KOPT-K1 (cell line): ENCODE results near the gene JAKMIP1.
A peak's percentile ranks its signal among the peaks of the same experiment; 100 is the strongest.

ENCODE experiments used
- H3K27ac ChIP-seq: fragments of 200-600 bp; sonication (generic); 2 replicates; pipeline ENCODE4 v1.5.1; 2016; ENCODE audit warnings: antibody characterized with exemption, mild to moderate bottlenecking, low read depth, low read length; ENCODE audit not compliant: poor library complexity, severe bottlenecking
- H3K36me3 ChIP-seq: fragments of 200-600 bp; sonication (generic); 2 replicates; pipeline ENCODE4 v1.5.1; 2017; ENCODE audit warnings: antibody characterized with exemption, mild to moderate bottlenecking, low read length, moderate library complexity; ENCODE audit not compliant: insufficient read depth
- H3K9me3 ChIP-seq: fragments of 200-600 bp; sonication (generic); 2 replicates; pipeline ENCODE4 v1.5.1; 2017; ENCODE audit warnings: antibody characterized with exemption, low read length, mild to moderate bottlenecking; ENCODE audit not compliant: insufficient read depth, poor library complexity, severe bottlenecking

JAKMIP1 gene

DNA sequence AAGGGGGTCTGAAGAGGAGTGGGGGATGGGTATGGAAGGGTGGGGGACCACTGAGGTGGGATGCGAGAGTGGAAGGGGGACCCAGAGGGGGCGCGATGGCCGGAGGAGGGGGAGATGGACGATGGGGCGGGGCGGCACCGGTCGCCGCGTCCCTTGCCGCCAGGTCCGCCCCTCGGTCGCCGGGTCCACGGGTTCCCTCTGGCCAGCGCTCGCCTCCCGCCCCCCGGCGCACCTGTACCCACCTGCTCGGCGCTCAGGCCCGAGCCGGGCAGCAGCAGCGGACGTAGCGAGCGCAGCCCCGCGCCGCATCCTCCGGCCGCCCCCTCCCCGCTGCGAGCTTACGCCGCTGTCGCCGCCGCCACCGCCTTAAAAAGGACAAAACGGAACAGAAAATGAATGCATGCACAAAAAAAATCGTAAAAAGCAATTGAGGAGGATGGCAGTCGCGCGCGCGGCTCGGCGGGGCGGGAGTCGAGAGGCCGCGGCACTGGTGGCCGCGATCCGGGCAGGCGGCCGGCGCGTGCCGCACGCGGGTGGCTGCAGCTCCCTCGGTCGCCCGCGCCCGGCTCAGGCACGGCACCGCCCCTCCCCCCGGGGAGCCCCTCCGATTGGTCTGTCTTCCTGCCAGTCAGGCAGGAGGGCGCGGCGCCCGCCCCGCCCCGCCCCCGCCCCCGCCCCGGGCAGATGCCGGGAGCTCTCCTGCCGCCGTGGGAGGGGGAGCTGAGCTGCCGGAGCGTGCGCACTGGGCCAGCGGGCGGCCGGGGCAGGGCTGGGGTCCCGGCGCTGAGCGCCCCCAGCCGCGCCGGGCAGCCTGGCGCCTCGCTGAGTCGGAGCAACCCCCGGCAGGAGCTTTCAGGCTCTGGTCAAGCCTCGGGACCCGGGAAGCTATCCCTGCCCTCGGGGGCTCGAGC, at the start of gene JAKMIP1:
TSS of gene JAKMIP1 (minus strand) at position 539 of the 911 bp plus-strand sequence. CDS start 87,699 bp downstream, outside the sequence.
- Histone ChIP-seq H3K27ac (peak within 1 kb of the TSS; percentile 96), H3K9me3 (no peaks in the 10 kb centered on the region), H3K36me3 (peaks cover 19% of the 10 kb centered on the region)

DNA sequence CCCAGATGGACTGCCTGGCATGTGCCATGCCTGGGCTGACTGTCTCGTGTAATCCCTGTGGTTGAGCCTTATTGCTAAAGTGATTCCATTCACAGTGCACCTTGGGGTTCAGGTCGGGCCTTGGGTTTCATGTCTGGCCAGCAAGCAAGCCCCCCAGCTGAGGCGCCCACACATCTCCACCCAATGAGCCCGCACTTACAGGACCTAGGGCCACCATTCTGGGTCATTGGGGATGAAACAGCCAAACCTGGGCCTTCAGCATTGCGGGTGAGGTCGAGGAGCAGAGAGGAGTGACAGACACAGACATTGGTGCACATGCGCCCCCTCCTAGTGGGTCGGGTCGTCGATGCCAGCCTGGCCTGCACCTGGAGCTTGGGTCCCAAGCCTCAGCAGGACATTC, 48.0 kb upstream of the JAKMIP1 start:
- no peaks in the 10 kb centered on the region for H3K36me3 ChIP-seq
- peaks cover 20% of the 10 kb centered on the region for H3K9me3 ChIP-seq
- H3K27ac ChIP-seq, result no peak overlapping the region

DNA sequence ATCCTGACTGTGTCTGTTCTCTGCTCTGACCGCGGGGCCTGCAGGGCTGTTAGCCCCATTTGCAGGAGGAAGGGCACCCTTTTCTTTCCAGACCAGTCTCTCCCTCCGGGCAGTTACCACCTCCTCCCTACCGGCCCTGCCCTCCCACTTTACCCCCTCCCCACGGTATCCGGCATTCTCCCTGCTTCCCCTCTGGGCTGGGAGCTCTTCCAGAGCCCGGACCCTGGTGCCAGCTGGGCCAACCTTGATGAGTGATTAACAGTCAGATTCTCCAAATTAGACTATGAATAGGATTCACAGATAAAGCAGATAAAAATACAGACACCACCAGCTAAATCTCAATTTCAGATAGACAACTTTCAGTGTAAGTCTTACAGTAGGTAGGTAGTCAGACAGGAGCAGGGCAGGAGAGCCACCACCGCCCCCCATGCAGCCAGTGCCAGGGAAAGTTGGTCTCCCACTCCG, 45.9 kb upstream of the JAKMIP1 start:
- Histone ChIP-seq H3K27ac (no peak overlapping the region), H3K9me3 (peaks cover 20% of the 10 kb centered on the region), H3K36me3 (no peaks in the 10 kb centered on the region)

DNA sequence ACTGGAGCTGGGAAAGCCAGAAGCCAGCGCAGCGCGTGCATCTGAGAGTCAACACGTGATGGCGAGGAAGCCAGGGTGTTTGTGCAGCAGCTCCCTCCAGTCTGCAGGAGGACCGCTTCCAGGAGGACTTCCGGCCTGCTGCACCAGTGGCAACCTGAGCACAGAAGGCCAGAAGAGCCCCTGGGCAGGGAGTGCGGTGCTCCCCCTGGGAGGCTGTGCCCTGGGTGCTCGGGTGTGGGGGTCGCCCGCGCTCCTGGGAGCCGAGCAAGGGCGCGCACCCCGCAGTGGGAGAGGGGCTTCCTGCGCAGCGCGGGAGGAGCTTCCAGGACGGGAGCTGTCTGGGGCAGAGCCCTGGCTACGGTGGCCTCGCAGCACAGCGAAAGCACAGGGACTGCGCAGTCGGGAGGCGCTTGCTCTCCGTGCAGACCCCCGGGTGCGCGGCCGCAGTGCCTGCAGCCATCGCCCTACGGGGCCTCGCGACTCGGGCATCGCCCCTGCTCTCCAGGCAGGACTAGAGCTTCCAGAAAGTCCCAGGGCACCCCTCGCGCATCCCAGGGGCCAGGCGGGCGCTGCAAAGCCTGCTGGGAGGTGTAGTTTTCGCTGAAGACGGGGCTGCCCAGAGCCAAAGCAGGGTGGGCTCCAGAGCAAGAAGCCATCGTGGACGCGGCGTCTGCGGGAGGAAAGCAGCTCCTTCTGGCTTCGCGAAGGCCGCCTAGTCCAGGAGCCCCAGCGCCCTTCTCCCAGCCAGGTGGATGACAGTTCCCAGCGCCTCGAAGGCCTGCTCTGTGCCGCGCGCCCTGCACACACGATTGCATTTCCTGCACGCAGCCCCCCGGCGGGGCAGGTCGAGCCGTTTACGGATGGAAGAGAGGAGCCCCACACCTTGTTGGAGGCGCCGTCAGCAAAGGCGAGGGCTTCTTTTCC, 45.2 kb upstream of the JAKMIP1 start:
- peaks cover 20% of the 10 kb centered on the region for H3K9me3 ChIP-seq
- H3K36me3 ChIP-seq, result no peaks in the 10 kb centered on the region
- H3K27ac ChIP-seq, result no peak overlapping the region

DNA sequence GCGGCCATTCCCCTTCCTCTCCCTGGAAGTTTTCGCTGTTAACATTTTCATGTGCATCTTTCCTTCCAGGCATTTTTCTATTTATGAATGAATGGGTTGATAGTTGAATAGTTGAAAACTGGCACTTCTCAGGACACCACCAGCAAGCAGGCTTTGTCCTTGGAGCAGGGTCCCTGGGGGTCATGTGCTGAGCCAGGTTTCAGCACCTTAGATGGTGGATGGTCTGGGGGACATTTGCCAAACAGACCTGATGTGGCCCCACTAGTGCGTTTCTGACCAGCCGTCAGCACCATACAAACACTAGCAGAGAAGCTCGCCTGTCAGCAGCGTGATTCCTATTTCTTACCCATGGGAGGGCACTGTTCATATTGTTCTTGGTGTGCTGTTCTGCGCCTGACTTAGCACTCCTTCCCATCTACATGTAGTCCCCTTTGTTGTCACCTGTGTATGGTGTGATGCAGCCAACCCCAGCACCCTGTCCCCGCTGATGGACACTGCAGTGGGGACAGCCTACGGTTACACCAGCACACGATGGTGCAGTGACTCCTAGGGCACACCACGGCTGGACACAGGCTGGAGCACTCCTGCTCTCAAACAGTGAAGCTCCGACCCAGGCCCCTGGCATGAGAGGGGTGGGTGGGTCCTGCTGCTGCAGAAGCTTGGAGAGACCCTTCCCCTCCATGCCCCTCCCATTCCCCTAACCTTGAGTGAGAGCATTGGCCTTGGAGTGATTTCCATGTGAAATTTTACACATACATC, 42.1 kb upstream of the JAKMIP1 start:
- H3K9me3 ChIP-seq, result peaks cover 20% of the 10 kb centered on the region
- no peaks in the 10 kb centered on the region for H3K36me3 ChIP-seq

DNA sequence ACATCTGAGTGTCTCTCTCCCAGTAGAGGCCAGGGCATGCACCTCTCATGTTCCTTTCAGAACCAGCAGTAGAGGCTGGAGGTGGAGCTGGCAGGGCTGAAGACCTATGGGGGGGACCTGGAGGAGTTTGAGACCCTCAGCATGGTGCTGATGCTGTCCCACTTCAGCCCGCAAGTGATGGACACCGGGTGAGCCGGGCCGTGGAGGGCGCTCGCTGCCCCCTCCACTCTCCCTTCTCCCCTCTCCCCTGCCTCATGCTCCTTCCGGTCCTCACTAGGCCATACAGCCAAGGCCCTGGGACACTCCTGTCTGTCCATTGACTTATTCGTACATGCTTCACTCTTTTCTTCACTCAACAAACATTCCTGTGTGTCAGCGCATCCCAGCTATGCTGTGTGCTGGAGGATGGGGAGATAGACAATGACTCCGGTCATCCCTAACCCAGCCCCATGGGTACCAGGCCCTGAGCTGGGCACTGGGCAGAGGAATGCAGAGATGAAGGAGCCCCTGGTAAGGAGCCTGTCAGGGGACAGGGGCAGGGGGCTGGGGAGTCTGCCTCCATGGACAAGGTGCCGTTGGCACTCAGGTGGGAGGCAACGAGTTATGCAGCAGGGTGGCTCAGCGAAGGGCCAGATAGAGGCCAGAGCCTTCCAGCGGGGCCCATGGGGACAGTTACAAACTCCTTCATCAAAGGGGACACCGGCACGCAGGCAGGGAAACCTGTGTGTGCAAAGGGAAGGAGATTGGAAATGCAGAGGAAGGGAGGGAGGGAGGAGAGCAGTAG, 40.9 kb upstream of the JAKMIP1 start:
- Histone ChIP-seq H3K36me3 (no peaks in the 10 kb centered on the region), H3K9me3 (peaks cover 20% of the 10 kb centered on the region), H3K27ac (no peak overlapping the region)

More for the DNA sequence above, 42.1 kb upstream of the JAKMIP1 start:
- no peak overlapping the region for H3K27ac ChIP-seq

DNA sequence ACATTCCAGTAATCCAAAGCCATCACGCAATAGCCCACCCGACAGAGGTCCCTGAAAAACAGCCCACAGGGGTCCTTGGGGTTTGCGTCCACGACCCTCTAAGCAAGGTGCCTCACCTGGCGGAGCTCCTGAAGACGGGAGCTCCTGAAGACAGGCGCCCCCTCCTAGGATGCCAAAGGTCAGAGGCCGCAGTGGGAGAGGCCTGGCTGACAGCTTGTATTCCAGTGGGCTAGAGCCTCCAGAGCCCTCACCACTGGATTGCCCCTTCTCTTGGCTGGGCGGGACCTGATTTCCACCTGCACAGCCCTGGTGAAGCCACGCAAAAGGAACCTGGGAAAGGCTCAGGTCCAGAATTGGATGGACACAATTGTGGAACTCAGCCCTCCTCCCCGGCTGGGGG, 39.6 kb upstream of the JAKMIP1 start:
- Histone ChIP-seq H3K36me3 (no peaks in the 10 kb centered on the region), H3K9me3 (peaks cover 13% of the 10 kb centered on the region), H3K27ac (no peak overlapping the region)

DNA sequence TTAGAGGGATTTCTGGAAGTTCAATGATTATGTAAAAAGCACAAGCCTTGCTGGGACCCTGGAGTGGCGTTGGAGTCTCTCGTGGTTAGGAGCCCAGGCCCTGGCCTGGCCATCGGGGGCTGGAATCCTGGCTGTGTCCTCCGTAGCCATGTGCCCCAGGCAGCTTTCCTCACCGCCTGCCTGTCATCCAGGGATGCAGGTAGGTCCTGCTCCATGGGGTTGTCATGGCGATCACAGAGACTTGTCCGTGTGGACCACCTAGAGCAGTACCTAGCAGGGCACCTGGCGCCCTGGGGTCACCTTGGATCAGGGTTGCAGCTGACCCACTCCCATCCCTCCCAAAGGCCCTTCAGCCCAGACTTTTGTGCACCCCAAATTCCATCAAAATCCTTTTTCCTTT, 39.1 kb upstream of the JAKMIP1 start:
- H3K36me3 ChIP-seq, result no peaks in the 10 kb centered on the region
- H3K9me3 ChIP-seq, result peaks cover 8% of the 10 kb centered on the region
- H3K27ac ChIP-seq, result no peak overlapping the region

DNA sequence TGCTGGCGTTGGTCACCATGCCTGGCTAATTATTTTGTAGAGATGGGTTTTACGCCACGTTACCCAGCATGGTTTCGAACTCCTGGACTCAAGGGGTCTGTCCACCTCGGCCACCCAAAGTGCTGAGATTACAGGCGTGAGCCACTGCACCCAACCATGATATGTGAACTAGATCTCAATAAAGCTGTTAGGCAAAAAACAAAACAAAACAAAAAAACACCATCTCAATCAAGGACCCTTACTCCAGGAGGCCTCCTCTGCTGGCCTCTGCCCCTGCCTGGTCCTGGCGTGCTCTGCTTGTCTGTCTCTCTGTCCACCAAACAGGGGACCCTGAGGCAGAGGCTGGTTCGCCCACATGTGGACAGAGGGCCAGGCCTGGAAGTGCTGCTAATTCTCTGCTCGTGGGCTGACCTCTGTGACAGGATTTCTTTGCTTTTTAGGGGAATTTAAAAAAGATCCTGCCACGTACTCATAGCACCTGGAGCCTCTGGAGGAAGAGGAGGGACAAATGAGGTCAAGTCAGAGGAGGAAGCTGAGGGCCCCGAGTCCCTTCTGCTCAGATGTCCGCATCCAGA, 36.6 kb upstream of the JAKMIP1 start:
- H3K9me3 ChIP-seq, result no peaks in the 10 kb centered on the region
- H3K36me3 ChIP-seq, result no peaks in the 10 kb centered on the region
- H3K27ac ChIP-seq, result no peak overlapping the region

DNA sequence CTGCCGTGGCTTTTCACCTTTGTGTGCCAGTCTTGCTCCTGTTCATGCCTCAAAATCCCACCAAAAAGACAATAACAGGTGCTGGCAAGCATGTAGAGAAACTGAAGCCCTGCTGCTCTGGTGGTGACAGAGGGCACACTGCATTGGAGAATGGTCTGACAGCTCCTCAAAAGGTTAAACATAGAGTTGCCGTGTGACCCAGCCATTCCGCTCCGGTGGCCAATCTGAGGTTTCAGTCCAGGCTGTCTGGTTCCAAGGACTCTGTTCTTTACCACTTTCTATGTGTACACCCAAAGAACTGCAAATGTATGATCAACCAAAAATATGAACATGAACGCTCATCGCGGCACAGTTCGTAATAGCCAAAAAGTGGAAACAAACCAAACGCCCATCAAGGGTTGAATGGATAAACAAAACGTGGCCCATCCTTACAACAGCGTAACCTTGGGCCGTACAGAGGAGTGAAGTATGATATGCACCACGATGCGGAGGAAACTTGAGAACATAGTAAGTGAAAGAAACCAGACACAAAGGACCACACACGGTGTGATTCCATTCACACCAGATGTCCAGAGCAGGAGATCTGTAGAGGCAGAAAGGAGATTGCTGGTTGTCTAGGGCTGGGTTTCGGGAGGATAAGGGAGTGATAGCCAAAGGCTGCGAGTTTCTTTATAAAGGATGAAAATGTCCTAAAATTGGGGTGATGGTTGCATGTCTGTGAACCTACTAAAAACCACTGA, 35.7 kb upstream of the JAKMIP1 start:
- no peak overlapping the region for H3K27ac ChIP-seq
- H3K36me3 ChIP-seq, result no peaks in the 10 kb centered on the region
- H3K9me3 ChIP-seq, result no peaks in the 10 kb centered on the region

DNA sequence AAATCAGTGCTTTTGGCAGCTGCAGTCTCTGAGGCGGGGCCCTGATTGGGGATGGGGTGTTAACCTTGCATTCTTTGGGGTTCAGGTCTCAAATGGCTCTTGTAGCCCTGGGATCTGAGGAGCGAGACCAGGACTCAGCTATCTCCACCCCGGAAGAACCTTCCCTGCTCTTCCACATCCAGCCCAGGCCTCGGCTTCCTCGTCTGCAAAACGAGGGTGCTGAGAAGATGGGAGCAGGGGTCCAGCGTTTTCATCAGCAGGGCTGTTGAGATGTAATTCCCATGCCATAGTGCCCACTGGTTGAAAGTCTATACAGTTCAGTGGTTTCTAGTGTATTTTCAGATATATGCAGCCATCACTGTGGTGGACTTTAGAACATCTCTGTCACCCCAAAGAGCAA, 34.7 kb upstream of the JAKMIP1 start:
- Histone ChIP-seq H3K36me3 (no peaks in the 10 kb centered on the region), H3K27ac (no peak overlapping the region), H3K9me3 (no peaks in the 10 kb centered on the region)

DNA sequence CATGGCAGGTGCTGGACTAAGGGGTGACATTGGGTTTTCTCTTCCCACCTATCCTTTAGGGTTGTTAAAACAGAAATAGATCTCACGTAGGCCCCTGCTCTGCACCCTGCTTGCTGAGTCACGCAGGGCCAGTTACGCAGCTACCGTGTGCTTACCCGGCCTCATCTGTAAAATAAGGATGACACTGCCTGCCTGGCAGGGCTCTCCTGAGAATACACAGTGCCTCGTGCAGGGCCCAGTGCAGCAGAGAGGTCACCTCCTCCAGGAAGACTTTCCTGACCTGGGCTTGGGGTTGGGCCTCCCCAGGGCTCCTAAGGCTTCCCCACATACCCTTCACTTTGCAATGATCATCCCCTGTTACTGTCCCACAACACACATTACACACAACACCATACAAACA, 33.6 kb upstream of the JAKMIP1 start:
- H3K27ac ChIP-seq, result no peak overlapping the region
- H3K36me3 ChIP-seq, result no peaks in the 10 kb centered on the region
- no peaks in the 10 kb centered on the region for H3K9me3 ChIP-seq
